ENCODE data around the gene SCNN1A.

Gene SCNN1A

DNA sequence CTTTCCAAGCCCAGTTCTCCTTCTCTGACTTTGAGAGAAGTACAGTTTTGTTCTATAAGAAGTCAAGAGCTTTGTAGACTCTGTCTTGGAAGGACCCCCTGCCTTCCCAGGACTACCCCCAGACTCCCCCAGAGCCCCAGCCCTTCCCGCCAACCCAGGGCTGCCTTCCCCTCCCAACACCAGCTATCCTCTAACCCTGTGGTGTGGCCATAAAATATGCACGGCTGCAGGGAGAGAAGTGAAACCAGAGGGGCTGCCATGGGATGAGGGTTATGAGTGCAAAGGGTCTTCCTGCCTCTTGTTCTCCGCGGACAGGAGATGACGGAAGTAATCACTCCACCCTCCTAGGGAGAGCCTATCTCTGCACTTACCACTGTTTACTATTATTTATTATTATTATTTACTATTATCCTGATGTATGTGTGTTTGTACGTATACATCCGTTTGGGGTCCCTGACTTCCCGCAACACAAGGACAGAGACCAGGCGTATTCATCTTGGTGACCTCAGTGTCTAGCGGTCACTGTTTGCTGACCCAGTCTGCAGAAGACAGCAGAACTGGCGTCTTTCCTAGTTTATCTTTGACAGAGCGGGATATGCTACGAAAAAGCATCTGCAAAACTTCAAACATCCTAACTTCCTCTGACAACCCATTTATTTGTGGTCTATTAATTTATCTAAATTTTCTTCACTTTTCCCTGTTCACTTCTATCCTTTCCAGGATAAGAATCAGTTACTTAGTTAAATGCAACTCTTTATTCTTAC lies 3.5 kb upstream of the SCNN1A start:
- Mint-ChIP-seq H3K27me3 (ENCODE audit: low read depth) (peaks cover 28% of the 10 kb centered on the region), H3K9me3 (no peaks in the 10 kb centered on the region), H3K4me3 (no peak overlapping the region), H3K27ac (no peak overlapping the region), H3K4me1 (ENCODE audit: low read depth) (peaks cover 15% of the 10 kb centered on the region), H3K36me3 (ENCODE audit: low read depth) (no peaks in the 10 kb centered on the region)
- no peak for DNase-seq (ENCODE audit: low spot score)

DNA sequence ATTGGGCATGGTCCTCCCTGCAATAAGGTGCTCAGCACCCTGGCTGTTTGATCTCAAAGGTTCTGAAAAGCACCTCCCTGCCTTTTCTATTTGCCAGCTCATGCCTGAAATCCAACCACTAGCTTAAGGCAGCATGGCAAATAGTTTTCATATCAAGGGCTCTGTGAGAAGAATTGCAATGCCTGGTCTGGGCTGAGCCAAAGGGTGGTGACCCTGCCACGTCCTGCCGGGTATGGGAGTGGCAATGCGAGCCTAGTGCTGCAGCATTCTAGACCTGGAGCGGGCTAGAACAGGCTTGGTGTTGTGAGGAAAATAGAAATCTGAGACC lies 2.3 kb upstream of the SCNN1A start:
- peaks cover 17% of the 10 kb centered on the region for H3K4me1 Mint-ChIP-seq (ENCODE audit: low read depth)
- H3K27me3 Mint-ChIP-seq (ENCODE audit: low read depth): peaks cover 21% of the 10 kb centered on the region
- H3K9me3 Mint-ChIP-seq: no peaks in the 10 kb centered on the region
- DNase-seq (ENCODE audit: low spot score): no peak
- no peaks in the 10 kb centered on the region for H3K36me3 Mint-ChIP-seq (ENCODE audit: low read depth)
- no peak overlapping the region for H3K4me3 Mint-ChIP-seq
- no peak overlapping the region for H3K27ac Mint-ChIP-seq

DNA sequence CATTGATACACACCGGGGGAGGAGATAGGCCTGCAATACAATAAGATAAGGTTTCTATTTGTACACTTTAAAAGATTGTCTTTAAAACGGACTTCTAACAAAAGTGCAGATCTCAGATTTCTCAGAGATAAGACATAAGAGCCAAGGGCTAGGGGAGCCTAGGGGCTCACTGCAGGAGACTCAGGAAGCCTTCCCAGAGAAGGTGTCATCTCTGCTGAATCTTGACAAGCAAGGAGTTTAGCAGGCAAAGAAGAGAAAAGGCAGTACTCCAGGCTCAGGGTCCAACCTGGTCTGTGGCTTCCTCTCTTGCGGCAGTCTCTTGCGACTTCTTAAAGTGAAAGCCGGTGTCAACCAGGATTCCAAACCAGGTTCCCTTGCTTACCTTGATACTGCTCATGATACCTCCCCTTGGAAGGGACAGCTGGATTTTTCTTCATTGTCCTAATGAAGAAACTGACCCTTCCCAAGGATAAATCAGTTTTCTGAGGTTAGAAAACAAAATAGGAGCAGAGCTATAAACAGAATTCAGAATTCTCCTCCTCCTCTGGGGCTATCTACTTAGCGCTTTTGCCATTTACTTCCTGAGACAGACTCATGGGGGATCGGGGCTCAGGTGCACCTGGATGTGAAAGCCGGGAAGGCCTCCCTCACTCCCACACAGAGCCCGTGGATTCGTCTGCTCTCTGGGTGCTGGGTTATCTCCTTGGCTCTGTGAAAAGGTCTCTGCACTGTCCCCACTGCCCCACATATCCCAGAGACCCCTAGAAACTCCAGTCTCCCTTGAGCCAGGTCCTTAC lies 1.7 kb upstream of the SCNN1A start:
- Mint-ChIP-seq H3K9me3 (no peaks in the 10 kb centered on the region), H3K4me3 (no peak overlapping the region), H3K27me3 (ENCODE audit: low read depth) (peaks cover 16% of the 10 kb centered on the region), H3K4me1 (ENCODE audit: low read depth) (peaks cover 21% of the 10 kb centered on the region), H3K36me3 (ENCODE audit: low read depth) (no peaks in the 10 kb centered on the region), H3K27ac (peak overlapping the region; percentile 23)
- no peak for DNase-seq (ENCODE audit: low spot score)

DNA sequence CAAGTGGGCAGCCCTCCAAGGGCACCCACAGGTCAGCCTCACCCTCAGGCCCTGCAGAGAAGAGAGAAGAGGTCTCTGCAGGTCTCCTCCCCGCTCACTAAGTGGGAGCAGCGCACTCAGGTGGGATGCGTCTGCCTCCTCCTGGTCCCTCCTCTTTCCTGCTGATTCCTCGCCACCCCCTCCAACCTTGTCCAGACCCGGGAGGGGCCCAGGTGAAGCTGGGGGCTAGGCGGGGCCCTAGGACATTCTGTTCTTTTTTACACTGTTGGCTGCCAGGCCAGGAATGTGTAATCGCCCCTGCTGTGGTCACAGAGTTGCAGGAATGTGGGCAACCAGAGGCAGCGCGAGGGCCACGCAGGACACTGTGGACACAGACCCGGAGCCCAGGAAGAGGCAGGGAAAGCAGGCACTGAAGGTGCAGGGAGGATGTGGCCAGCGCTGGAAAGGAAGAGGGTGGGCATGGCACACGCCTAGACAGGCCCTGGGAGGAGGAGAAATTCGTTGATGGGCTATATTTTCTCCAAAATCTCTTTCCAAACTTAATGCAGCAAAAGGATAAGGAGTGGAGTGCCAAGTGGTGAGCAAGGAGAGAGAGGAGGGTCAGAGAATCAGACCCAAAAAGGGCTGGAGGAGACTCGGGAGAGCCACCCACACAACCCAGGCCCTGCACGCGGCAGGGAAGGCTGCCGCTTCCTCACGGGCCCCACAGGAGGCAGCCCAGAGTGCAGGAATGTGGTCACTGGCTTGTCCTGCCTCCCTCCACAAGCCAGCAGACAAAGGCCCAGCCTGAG lies 911 bp upstream of the SCNN1A start:
- no peak for DNase-seq (ENCODE audit: low spot score)
- peak overlapping the region; percentile 44 for H3K4me3 Mint-ChIP-seq
- no peaks in the 10 kb centered on the region for H3K9me3 Mint-ChIP-seq
- peak overlapping the region; percentile 49 for H3K27ac Mint-ChIP-seq
- no peaks in the 10 kb centered on the region for H3K36me3 Mint-ChIP-seq (ENCODE audit: low read depth)
- H3K4me1 Mint-ChIP-seq (ENCODE audit: low read depth): peaks cover 21% of the 10 kb centered on the region
- peaks cover 8% of the 10 kb centered on the region for H3K27me3 Mint-ChIP-seq (ENCODE audit: low read depth)

DNA sequence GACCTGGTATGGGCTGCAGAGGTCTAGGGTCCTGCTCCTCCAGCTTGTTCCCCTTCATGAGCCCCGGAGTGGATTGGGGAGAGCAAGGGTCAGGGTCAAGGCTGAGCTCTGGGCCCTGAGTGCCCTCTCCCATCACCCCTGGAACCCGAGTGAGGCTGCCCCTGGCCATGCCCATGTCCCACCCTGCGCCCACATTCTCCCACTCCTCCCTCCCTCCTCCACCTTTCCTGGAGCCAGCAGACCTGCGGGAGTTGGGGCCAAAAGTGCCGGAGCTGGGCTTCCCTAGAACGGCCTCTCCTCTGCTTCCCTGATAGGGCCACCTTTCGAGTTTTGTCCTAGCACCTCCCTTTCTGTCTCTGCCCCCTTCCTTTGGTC lies 590 bp downstream of the SCNN1A start:
- no peak overlapping the region for H3K4me3 Mint-ChIP-seq
- no peaks in the 10 kb centered on the region for H3K36me3 Mint-ChIP-seq (ENCODE audit: low read depth)
- peaks cover 3% of the 10 kb centered on the region for H3K27me3 Mint-ChIP-seq (ENCODE audit: low read depth)
- H3K9me3 Mint-ChIP-seq: no peaks in the 10 kb centered on the region
- peaks cover 21% of the 10 kb centered on the region for H3K4me1 Mint-ChIP-seq (ENCODE audit: low read depth)
- peak overlapping the region; percentile 61 for H3K27ac Mint-ChIP-seq
- DNase-seq (ENCODE audit: low spot score): no peak

DNA sequence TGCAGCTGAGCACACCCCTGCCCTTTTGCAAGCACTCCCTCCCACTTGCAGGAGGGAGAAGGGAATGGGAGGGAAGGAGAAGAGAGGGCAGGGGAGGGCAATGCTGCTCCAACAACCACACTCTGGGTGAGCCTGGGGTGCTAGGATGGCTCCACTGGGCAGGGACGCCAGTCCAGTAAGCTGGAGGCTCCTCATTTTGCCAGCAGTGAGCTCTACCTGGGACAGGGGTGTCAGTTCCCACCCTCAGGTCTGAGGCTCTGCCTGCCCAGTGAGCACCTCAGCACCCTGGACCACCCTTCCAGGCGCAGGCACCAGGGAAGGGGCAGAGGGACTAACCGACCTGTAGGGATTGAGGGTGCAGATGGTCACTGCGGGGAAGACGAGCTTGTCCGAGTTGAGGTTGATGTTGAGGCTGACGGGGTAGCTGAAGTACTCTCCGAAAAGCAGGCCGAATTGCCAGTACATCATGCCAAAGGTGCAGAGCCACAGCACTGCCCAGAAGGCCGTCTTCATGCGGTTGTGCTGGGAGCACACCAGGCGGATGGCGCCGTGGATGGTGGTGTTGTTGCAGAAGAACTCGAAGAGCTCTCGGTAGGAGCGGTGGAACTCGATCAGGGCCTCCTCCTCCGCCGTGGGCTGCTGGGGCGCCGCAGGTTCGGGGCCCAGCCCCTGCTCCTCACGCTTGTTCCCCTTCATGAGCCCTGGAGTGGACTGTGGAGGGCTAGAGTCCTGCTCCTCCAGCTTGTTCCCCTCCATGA lies 1.2 kb downstream of the SCNN1A start:
- H3K4me1 Mint-ChIP-seq (ENCODE audit: low read depth): peaks cover 21% of the 10 kb centered on the region
- no peaks in the 10 kb centered on the region for H3K36me3 Mint-ChIP-seq (ENCODE audit: low read depth)
- H3K4me3 Mint-ChIP-seq: no peak overlapping the region
- no peaks in the 10 kb centered on the region for H3K9me3 Mint-ChIP-seq
- no peak overlapping the region for H3K27ac Mint-ChIP-seq
- no peak for DNase-seq (ENCODE audit: low spot score)
- peaks cover 2% of the 10 kb centered on the region for H3K27me3 Mint-ChIP-seq (ENCODE audit: low read depth)

DNA sequence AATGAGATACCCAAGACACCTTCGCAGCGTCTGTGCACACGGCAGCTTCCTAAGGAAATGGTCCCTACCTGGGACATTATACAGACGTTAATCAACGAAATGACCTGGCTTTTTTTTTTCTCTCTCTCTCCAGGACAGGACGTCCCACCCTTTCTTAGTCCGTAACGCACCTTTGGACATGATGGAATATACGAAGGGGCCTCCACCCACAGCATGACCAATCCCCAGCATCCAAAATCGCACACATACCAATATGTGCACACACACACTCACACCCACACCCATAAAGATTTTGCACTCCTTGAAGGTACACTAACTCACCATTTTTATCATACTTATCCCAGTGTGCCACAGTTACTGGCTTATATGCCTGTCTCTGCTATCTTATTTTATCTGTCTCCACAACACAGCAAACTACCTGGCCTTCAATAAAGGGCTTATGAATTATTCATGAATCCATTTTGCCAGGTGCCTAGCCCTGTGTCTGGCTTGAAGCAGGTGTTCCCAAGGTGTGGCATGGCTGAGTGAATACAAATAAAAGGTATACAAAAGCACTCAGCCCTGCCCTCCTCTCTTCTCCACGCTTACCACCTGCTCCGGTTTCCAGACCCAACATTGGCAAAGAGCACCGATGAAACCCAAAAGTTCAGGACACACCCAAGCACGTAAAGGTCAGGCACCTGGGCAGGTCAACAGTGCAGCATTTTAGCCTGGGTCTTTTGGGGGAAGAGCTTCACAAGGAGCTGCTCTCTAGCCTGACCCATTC lies 2.2 kb downstream of the SCNN1A start:
- no peak overlapping the region for H3K27ac Mint-ChIP-seq
- H3K27me3 Mint-ChIP-seq (ENCODE audit: low read depth): peaks cover 2% of the 10 kb centered on the region
- H3K36me3 Mint-ChIP-seq (ENCODE audit: low read depth): no peaks in the 10 kb centered on the region
- H3K4me3 Mint-ChIP-seq: no peak overlapping the region
- DNase-seq (ENCODE audit: low spot score): no peak
- peaks cover 25% of the 10 kb centered on the region for H3K4me1 Mint-ChIP-seq (ENCODE audit: low read depth)
- H3K9me3 Mint-ChIP-seq: no peaks in the 10 kb centered on the region

DNA sequence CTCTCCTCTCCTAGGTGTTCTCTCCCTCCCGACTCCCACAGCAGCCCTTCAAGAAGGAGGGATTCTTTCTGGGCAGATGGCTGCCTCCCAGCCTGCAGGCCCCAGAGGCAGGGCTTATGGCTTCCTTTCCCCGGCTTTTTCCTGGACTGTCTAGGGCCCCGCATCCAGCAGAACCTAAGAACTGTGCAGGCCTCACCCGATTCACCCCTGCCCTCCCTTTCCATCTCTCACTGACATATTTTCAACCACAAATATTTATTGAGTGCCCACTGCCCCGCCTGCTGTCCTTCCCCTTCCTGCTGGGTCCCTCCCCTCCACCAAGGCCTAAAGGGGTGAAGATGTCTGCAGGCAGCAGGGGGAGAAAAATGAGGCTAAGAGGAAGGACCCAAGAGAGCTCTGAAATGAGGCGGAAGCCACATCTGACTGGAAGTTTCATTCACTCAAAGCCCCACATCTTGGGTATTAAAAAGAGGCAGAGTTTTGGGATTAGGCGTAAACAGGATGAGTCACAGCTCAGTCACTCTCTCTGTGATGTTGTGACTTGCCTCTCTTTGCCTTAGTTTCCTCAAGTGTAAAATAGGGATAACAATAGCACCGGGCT lies 2.9 kb downstream of the SCNN1A start:
- Mint-ChIP-seq H3K36me3 (ENCODE audit: low read depth) (no peaks in the 10 kb centered on the region), H3K27ac (peak overlapping the region; percentile 28), H3K9me3 (no peaks in the 10 kb centered on the region), H3K4me3 (no peak overlapping the region), H3K4me1 (ENCODE audit: low read depth) (peaks cover 32% of the 10 kb centered on the region), H3K27me3 (ENCODE audit: low read depth) (peaks cover 2% of the 10 kb centered on the region)
- no peak for DNase-seq (ENCODE audit: low spot score)

DNA sequence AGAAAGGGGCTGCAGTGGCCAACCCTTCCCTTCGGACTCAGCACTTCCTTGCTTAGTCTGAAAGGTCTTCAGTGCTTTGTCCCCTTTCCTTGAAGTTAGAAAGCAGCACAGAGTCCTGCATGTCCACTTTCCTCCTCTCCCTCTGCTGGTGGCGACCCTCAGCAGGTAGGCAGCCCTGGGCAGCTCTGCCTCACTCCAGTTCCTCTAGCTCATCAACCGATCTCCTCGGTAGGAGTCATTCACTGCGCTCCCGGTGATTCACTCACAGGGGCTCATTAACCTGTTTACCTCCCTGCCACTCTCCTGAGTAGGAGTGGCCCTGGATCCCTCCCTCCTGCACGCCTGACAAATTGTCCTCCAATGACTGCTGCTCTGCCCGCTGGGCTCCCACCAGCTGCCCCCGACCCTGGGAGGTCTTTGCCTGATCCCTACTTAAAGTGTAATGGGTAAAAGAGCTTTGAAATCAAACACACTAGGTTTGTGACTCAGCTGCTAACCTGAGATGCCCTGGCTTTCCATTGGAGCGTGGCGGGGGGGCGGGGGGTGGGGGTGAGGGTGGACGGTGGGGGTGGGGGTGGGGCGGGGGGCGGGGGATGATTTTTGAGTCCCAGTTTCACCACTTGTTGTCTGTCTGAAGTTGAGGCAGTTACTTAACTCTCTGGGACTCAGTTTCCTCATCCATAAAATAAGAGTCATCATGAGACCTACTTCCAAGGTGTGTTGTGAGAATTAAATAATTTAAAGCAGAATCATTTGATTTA lies 4.2 kb downstream of the SCNN1A start:
- H3K27me3 Mint-ChIP-seq (ENCODE audit: low read depth): peaks cover 2% of the 10 kb centered on the region
- H3K4me3 Mint-ChIP-seq: no peak overlapping the region
- DNase-seq (ENCODE audit: low spot score): no peak
- no peaks in the 10 kb centered on the region for H3K9me3 Mint-ChIP-seq
- H3K27ac Mint-ChIP-seq: peak overlapping the region; percentile 15
- no peaks in the 10 kb centered on the region for H3K36me3 Mint-ChIP-seq (ENCODE audit: low read depth)
- peaks cover 27% of the 10 kb centered on the region for H3K4me1 Mint-ChIP-seq (ENCODE audit: low read depth)

DNA sequence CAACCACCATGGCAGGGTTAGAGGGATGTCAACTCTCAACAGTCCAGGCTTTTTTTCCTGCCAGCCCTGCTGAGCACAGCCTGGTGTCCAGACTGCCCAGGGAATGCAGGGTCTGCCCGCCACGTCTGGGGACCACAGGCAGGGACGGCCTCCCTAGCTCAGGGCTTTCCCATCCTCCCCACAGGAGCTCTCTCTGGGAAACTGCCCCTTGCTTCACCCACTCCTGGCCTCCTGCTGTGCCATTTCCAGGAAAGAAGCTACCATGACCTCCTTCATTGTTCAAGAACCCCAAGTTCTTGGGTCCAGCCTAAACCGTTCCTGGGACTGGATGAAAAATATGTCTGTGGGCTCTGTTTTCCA lies 4.8 kb downstream of the SCNN1A start:
- Mint-ChIP-seq H3K36me3 (ENCODE audit: low read depth) (no peaks in the 10 kb centered on the region), H3K4me3 (no peak overlapping the region), H3K4me1 (ENCODE audit: low read depth) (peaks cover 23% of the 10 kb centered on the region), H3K9me3 (no peaks in the 10 kb centered on the region), H3K27me3 (ENCODE audit: low read depth) (no peaks in the 10 kb centered on the region), H3K27ac (no peak overlapping the region)
- no peak for DNase-seq (ENCODE audit: low spot score)

DNA sequence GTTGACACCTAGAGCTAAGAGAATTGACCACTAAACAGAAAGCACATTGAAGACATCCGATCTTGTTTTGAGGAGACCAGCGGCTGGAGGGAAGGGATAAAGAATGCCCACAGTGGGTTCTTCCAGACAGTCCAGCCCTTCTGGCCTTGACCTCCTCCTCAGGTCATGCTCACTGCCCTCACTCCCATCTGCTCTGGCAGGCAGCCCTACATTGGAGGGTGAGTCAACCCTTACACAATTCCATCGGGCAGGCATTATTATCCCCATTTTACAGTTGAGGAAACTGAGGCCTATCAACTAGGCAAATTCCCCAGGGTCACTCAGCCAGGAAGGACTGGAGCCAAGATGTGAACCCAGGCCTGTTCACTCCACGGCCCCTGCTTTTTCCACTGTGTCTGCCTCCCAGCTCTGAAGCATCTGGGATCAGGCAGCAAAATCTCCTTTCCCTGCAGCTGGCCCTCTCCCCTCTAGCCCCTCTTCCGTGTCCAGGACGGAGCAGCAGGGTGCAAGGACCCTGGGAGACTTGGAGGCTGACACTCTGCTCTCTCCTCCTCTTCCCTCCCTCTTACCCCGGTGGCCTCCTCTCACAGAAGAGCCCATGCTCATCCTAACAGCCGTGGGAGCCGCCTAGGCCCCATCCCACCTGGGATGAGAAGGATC lies 5.3 kb downstream of the SCNN1A start:
- no peak overlapping the region for H3K4me3 Mint-ChIP-seq
- H3K36me3 Mint-ChIP-seq (ENCODE audit: low read depth): no peaks in the 10 kb centered on the region
- no peak overlapping the region for H3K27ac Mint-ChIP-seq
- DNase-seq (ENCODE audit: low spot score): no peak
- no peaks in the 10 kb centered on the region for H3K9me3 Mint-ChIP-seq
- H3K4me1 Mint-ChIP-seq (ENCODE audit: low read depth): peaks cover 23% of the 10 kb centered on the region
- H3K27me3 Mint-ChIP-seq (ENCODE audit: low read depth): no peaks in the 10 kb centered on the region

DNA sequence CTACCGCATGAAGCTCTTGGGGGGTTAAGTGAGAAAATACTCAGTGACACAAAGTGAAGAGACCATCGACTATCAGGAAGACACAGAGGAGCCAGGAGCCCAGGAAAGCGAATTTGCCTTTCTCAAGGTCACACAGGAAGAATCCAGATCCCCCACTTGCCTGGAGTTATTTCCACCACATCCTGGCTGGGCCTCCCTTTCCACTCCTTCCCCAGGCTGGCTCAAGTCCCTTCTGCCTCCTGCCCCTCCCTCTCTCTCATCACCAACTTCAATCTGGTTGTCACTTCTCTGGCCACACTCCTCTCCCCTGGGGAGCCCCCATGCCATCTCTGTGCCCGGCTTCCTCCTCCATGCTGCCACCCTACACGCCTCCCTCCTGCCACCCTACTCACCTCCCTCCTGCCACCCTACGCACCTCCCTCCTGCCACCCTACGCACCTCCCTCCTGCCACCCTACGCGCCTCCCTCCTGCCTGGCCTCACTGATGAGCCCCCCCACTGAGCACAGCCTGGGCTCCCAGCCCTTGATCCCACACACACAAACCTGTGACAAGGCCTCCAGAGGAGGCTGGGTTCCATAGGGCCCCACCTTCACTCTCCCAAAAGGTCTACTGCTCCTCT lies 6.3 kb downstream of the SCNN1A start:
- Mint-ChIP-seq H3K4me1 (ENCODE audit: low read depth) (peaks cover 26% of the 10 kb centered on the region), H3K27ac (peak overlapping the region; percentile 41), H3K4me3 (no peak overlapping the region), H3K9me3 (no peaks in the 10 kb centered on the region), H3K27me3 (ENCODE audit: low read depth) (no peaks in the 10 kb centered on the region), H3K36me3 (ENCODE audit: low read depth) (no peaks in the 10 kb centered on the region)
- no peak for DNase-seq (ENCODE audit: low spot score)

All from T-helper 2 cell treated with Interferon-gamma antibody and Interleukin-4, amounts not matched to agents 5 μg/mL and 100 μg/mL, for 36 hours (primary cell).